ENCODE measurements around the gene DISC1.
"Not testable (repeated sequence)": the region's sequence is repeated elsewhere in the genome, so short reads cannot be mapped to it uniquely, and the experiment has no call there.

DISC1 gene

DNA sequence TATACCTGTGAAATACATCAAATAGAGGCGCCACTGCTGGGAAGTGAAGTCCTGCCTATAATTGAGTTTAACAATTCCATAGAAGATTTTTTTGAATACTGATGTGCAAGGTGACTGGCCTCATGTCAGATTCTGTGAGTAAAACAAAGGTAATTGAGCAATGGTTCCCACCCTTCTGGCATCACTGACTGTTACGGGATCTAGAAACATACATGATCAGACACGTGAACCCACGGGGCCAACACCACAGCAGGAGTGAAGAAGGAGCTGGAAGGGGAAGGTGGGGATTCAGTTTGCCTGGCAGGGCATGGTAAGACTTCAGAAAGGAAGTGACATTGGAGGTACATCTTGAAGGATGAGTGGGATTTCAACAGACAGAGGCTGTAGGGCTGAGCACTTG is 270.2 kb downstream of the DISC1 start:
- DNase-seq (ENCODE audit: low read depth): no peak

DNA sequence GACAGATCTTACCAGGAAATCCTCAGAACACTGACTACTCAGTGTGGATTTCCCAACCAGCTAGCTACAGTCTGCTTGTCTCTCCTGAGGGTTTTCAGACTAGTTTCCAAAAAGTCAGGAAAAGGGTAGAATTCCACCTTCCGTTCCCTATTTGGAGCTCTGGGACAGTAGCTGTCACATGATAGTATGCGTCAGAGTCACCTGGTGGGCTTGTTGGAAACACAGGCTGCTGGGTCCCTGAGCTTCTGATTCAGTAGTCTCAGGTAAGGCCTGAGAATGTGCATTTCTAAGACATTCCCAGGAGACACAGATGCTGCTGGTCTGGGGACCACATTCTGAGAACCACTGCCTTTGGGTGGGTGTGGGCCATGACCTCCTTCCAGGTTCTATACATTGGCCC is 272.5 kb downstream of the DISC1 start:
- DNase-seq (ENCODE audit: low read depth): no peak

DNA sequence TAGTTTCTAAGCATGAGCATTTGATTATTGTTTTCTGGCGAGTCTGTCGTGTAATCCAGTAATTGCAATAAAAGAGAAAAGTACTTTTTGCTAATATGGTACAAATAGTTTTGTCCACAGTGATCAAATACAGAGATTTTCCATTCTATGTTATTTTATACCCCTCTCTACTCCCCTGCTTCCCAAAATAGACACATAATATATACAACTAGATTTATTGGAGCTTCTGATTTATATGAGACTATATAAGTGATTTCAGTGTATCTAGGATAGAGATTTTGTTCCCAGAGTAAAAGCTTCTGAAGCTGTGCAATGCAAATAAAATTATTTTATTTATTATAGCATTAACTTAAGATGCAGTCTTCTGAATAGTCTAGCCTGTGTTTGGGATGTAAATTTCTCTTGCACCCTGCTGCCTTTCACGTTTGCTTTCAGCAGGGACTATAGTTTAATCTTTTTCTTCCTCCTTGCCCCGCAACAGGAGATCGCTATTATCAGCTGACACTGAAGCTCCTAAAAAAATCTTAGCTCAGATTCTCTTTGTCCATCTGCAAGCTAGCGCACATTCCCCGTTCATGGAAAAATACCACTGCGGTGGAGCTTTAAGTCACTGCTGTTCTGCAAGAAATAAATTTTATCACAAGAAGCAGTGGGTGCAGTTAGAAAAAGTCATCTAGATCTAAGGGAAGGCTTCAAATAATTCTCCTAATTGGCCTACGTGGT is 273.3 kb downstream of the DISC1 start:
- DNase-seq (ENCODE audit: low read depth): no peak

GRCh38 chr1:231903586-231904081 is 277.0 kb downstream of the DISC1 start:
- no peak for DNase-seq (ENCODE audit: low read depth)

DNA sequence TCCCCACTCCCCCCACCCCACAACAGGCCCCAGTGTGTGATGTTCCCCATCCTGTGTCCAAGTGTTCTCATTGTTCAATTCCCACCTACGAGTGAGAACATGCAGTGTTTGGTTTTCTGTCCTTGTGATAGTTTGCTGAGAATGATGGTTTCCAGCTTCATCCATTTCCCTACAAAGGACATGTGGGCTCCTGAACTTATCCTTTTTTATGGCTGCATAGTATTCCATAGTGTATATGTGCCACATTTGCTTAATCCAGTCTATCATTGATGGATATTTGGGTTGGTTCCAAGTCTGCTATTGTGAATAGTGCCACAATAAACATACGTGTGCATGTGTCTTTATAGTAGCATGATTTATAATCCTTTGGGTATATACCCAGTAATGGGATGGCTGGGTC is 280.7 kb downstream of the DISC1 start:
- DNase-seq (ENCODE audit: low read depth): not testable (repeated sequence)

GRCh38 chr1:231913493-231913892 is 286.9 kb downstream of the DISC1 start:
- no peak for DNase-seq (ENCODE audit: low read depth)

- no peak for DNase-seq (ENCODE audit: low read depth)
Observed at GRCh38 chr1:231918239-231919015, 291.8 kb downstream of the DISC1 start.

DNA sequence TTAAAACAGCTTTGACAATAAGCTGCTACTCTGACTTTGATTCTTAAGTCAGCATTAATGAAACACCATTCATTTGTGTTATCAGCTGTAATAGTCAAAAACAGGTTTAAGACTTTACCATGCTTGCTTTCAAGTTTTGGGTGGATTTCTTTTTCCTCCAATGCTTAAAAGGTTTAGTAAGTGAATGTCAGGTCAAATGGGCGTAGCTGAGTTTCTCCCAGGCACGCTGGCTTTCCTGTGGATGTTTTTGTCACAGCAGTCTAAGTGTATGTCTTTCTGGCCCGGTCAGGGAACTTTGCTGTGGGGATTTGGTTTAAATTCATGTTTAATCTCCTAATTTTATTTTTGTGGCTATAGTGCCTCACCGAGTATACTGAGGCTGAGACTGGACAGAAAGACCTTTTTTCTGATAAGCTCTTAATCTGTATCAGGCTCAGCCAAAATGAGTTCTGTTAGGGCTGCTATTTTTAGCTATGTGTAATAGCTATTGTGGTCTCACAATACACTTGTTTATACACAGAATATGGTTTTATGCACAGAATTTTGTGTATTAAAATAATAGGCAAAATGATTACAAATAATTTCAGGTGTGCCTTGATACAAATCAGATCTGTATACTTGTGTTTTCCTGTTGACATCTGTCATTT is 292.8 kb downstream of the DISC1 start:
- no peak for DNase-seq (ENCODE audit: low read depth)

DNA sequence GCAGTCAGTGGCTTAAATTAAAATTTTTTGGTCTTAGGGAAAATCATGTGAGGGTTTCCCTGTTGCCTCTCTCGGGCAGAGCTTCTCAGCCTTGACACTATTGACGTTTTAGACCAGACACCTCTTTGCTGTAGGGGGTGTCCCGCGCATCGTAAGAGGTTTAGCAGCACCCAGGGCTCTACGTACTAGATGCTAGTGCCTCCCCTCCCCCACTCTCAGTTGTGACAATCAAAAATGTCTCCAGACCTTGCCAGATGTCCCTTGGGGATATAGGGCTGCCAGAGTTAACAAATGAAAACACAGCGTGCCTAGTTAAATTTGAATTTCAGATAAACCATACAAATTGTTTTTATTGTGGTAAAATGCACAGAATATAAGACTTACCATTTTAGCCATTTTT is 293.3 kb downstream of the DISC1 start:
- no peak for DNase-seq (ENCODE audit: low read depth)

GRCh38 chr1:231921646-231922345 is 295.2 kb downstream of the DISC1 start:
- no peak for DNase-seq (ENCODE audit: low read depth)

DNA sequence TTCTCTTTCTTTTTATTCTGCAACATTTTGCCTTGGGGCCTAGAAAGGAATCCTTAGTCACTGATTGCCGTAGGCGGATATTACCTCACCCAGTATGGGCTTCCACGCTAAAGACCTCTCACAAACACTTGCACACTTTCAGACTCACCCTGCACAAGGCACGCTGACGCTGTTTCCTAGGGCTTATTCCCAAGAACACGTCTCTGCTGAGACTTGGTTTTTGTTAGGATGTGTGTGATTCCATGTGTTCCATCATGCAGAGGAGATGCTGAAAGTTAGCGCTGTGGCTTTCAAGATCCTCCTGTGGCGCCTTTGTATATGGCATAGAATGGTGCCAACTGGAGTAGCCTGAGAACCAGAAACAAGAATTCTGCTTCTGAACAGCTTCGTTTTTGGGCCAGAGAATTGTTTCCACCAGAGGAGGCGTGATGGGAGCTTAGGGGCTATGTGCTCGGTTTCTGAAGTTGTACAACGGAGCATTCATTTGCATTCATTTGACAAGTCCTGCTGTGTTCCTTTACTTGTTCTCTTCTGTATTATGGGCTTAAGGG is 297.0 kb downstream of the DISC1 start:
- no peak for DNase-seq (ENCODE audit: low read depth)

DNA sequence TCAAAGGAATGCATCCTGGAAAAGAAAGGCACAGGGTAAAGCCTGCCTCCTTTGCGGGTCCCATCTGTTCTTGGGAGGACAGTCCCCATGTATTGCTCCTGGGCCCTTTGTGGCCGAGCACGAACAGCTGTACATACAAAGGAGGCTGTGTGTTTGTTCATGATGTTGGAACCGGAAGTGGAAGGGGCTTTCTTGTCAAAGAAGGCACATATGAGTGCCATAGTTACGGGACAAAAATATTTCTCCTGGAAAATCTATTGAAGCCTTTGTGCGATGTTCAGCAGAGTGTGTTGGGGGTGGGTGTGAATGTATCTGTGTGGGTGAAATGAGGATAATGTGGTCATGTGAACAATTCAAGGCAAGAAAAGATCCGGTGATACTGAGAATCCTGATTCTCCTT is 297.6 kb downstream of the DISC1 start:
- no peak for DNase-seq (ENCODE audit: low read depth)

GRCh38 chr1:231925864-231926263 is 299.3 kb downstream of the DISC1 start:
- no peak for DNase-seq (ENCODE audit: low read depth)

DNA sequence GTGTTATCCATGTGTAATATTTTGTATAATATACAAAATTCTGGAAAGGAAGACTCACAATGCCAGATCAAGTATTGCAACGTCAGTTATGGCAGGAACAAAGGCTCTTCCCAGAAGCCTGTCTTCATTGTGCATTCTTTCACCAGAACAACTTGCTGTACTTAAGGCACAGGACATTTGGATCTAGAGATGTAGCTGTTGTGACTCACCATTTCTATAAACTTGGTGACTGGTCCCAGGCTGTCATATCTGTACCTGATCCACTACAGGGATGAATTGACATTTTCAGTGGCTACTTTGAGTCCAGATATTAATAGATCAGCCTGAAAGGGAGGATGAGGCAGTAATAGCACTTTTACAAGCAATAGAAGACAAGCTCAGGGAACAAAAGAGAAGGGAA is 299.8 kb downstream of the DISC1 start:
- no peak for DNase-seq (ENCODE audit: low read depth)

DNA sequence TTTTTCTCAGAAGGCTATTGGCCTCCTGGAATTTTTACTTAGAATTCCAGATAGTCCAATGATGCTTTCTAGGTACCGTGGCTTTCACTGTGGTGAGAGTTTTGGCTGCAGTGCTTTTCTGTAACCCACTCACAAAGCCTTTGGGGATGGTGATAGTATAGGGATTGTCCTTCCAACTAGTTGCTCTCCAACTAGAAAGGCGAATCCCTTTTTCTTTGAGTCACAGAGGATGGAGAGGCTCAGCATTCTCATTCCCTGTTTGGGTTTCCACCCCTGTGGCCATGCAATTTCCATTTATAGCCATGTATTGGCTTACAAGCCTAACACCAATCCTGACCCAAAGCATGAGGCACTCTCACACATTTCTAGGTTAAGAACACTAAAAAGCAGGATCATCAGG is 300.3 kb downstream of the DISC1 start:
- DNase-seq (ENCODE audit: low read depth): no peak

GRCh38 chr1:231927431-231927830 is 300.8 kb downstream of the DISC1 start:
- no peak for DNase-seq (ENCODE audit: low read depth)

- no peak for DNase-seq (ENCODE audit: low read depth)
Observed at GRCh38 chr1:231929311-231929710, 302.7 kb downstream of the DISC1 start.

- DNase-seq (ENCODE audit: low read depth): no peak
Observed at GRCh38 chr1:231930257-231930947, 303.8 kb downstream of the DISC1 start.

GRCh38 chr1:231931146-231931545 is 304.6 kb downstream of the DISC1 start:
- no peak for DNase-seq (ENCODE audit: low read depth)

- DNase-seq (ENCODE audit: low read depth): no peak
Observed at GRCh38 chr1:231931846-231932454, 305.4 kb downstream of the DISC1 start.

Measured in stromal cell of bone marrow (primary cell).